Testis (tissue), 3 donors: ENCODE measurements around the gene ZEB1. TPM values are rescaled to one million over a fixed set of nuclear protein-coding genes. Genes with fewer than 3 reads are reported as not detected.
A peak's percentile ranks its signal among the peaks of the same experiment; 100 is the strongest.

Experiments
- DNase-seq: peaks from one replicate; pipeline ENCODE4 v3.0.0-alpha.2; 2019
- H3K27ac ChIP-seq, 2 donors: fragments of 200-600 bp; sonication (generic); one replicate each; pipeline ENCODE4 v1.5.1; 2019
- H3K27me3 ChIP-seq: fragments of 200-600 bp; sonication (generic); one replicate; pipeline ENCODE4 v1.5.1; 2019
- H3K36me3 ChIP-seq: fragments of 200-600 bp; sonication (generic); one replicate; pipeline ENCODE4 v1.5.1; 2017; ENCODE audit warnings: low read depth; ENCODE audit errors: missing control alignments
- H3K4me1 ChIP-seq: fragments of 200-600 bp; sonication (generic); one replicate; pipeline ENCODE4 v1.5.1; 2019
- H3K4me3 ChIP-seq, 2 donors: fragments of 200-600 bp; sonication (generic); one replicate each; pipeline ENCODE4 v1.5.1; 2017 to 2019
- H3K9me3 ChIP-seq: fragments of 200-600 bp; sonication (generic); one replicate; pipeline ENCODE4 v1.5.1; 2017
- CTCF ChIP-seq, 3 experiments: fragments of 450-650 bp in 2 of 3; fragments of 200-600 bp in 1 of 3; sonication (generic) in 1 of 3; IDR thresholded peaks; one replicate each; pipeline ENCODE4 v1.5.1; 2016 to 2019; ENCODE audit warnings: antibody characterized with exemption in 3 of 3, mild to moderate bottlenecking in 2 of 3, moderate library complexity in 1 of 3
- POLR2A ChIP-seq: fragments of 450-650 bp; IDR thresholded peaks from one replicate; pipeline ENCODE4 v1.6.1; 2017; ENCODE audit warnings: antibody characterized with exemption, mild to moderate bottlenecking, moderate library complexity
- WGBS, 2 donors: methylation state at CpG; one replicate each; pipeline ENCODE4 v1.1.5; 2018; 5-methylcytosine and 5-hydroxymethylcytosine counted together
- intact Hi-C: fragments of 100-400 bp; cut with DNase I; formaldehyde crosslinking; loops from one replicate; pipeline ENCODE4 v1.15.1; 2023; ENCODE audit warnings: low total_unique reads
- polyA plus RNA-seq: library from polyadenylated mRNA; stranded (reverse); fragments of 350-450 nt; fragmentation: Illumina TruSeq; extraction: RNeasy Lipid Tissue Mini Kit (QIAGEN cat#74804); gene quantifications from one replicate; pipeline ENCODE4 v1.2.3, GENCODE V29; 2014; ENCODE audit warnings: low read depth, low replicate concordance; ENCODE audit not compliant: insufficient read depth
- total RNA-seq, 2 donors: library from RNA; depleted of rRNA; stranded (reverse); fragments of >200 nt; gene quantifications; one replicate each; pipeline ENCODE4 v1.2.3, GENCODE V29; 2016

The ZEB1 gene
- total and polyA plus RNA-seq, 3 donors from 2014 or later: 22.2 to 35.9 (median 26.3) TPM

- 83 to 90% methylated on average over 1 of the region's 1 CpG for WGBS, 2 donors
- no peaks in the 10 kb centered on the region for H3K9me3 ChIP-seq
- no peak overlapping the region for H3K4me3 ChIP-seq
- no peaks in the 10 kb centered on the region for H3K27me3 ChIP-seq
- intact Hi-C loops: no loop called here
- H3K27ac ChIP-seq: no peak overlapping the region
- DNase-seq: no peak
- TF ChIP-seq CTCF (IDR thresholded peaks at IDR 0.05) (no peak), POLR2A (no peak)
- H3K36me3 ChIP-seq: no peaks in the 10 kb centered on the region
- no peaks in the 10 kb centered on the region for H3K4me1 ChIP-seq
Observed at GRCh38 chr10:31350891-31351290, 31.9 kb downstream of the ZEB1 start.

GRCh38 chr10:31352436-31353226 is 33.6 kb downstream of the ZEB1 start:
- TF ChIP-seq POLR2A: no peak
- no peak for TF ChIP-seq CTCF (IDR thresholded peaks at IDR 0.05)
- WGBS, 2 donors: 91 to 98% methylated on average over 2 of the region's 2 CpGs
- Histone ChIP-seq H3K4me3 (no peak overlapping the region), H3K36me3 (no peaks in the 10 kb centered on the region), H3K27me3 (no peaks in the 10 kb centered on the region), H3K9me3 (no peaks in the 10 kb centered on the region), H3K27ac (no peak overlapping the region), H3K4me1 (no peaks in the 10 kb centered on the region)
- intact Hi-C loops: no loop called here
- DNase-seq: no peak

- Histone ChIP-seq H3K9me3 (no peaks in the 10 kb centered on the region), H3K4me3 (no peak overlapping the region), H3K4me1 (no peaks in the 10 kb centered on the region), H3K36me3 (no peaks in the 10 kb centered on the region), H3K27ac (no peak overlapping the region), H3K27me3 (no peaks in the 10 kb centered on the region)
- intact Hi-C loops: no loop called here
- TF ChIP-seq POLR2A: no peak
- TF ChIP-seq CTCF (IDR thresholded peaks at IDR 0.05): no peak
- no peak for DNase-seq
Observed at GRCh38 chr10:31353574-31353973, 34.6 kb downstream of the ZEB1 start.

GRCh38 chr10:31358688-31359330 is 39.8 kb downstream of the ZEB1 start:
- H3K9me3 ChIP-seq: no peaks in the 10 kb centered on the region
- H3K27ac ChIP-seq: peak overlapping the region in 1 of 2 donors; percentile 31
- H3K4me3 ChIP-seq: no peak overlapping the region
- DNase-seq: no peak
- H3K4me1 ChIP-seq: no peaks in the 10 kb centered on the region
- whole genome bisulfite sequencing, 2 donors: 32 to 33% methylated on average over 1 of the region's 1 CpG
- H3K36me3 ChIP-seq: no peaks in the 10 kb centered on the region
- TF ChIP-seq POLR2A (no peak), CTCF (IDR thresholded peaks at IDR 0.05) (no peak)
- H3K27me3 ChIP-seq: no peaks in the 10 kb centered on the region
- intact Hi-C loops: no loop called here
